NCI-H82 treated with DMSO at 0.1 percent for 48 hours (cell line): ENCODE results near the gene ULBP3.
"Not testable (repeated sequence)": the region's sequence is repeated elsewhere in the genome, so short reads cannot be mapped to it uniquely, and the experiment has no call there.

Source experiments
- DNase-seq: peaks from one replicate; lab custom pipeline; 2025; ENCODE audit not compliant: unreplicated experiment; lab: John Stamatoyannopoulos, UW

Gene ULBP3

GRCh38 chr6:150076196-150076893 is 7.4 kb upstream of the ULBP3 start:
- no peak for DNase-seq

GRCh38 chr6:150075034-150075421 is 6.1 kb upstream of the ULBP3 start:
- no peak for DNase-seq

- DNase-seq = not testable (repeated sequence)
These were observed 5.6 kb upstream of the ULBP3 start for GRCh38 chr6:150074396-150075033.

- no peak for DNase-seq
These were observed 3.3 kb upstream of the ULBP3 start for GRCh38 chr6:150072201-150072600.

GRCh38 chr6:150070236-150070818 is 1.4 kb upstream of the ULBP3 start:
- DNase-seq = no peak

GRCh38 chr6:150069706-150070105 is 785 bp upstream of the ULBP3 start:
- no peak for DNase-seq

- DNase-seq = no peak
These were observed 770 bp downstream of the ULBP3 start for GRCh38 chr6:150068151-150068550.

GRCh38 chr6:150065083-150065482 is 3.8 kb downstream of the ULBP3 start:
- no peak for DNase-seq

- DNase-seq = no peak
These were observed 5.3 kb downstream of the ULBP3 start for GRCh38 chr6:150063640-150064039.

GRCh38 chr6:150059973-150060372 is 8.9 kb downstream of the ULBP3 start:
- not testable (repeated sequence) for DNase-seq

GRCh38 chr6:150058986-150059385 is 9.9 kb downstream of the ULBP3 start:
- no peak for DNase-seq

- no peak for DNase-seq
These were observed 10.6 kb downstream of the ULBP3 start for GRCh38 chr6:150058231-150058792.

- no peak for DNase-seq
These were observed 11.4 kb downstream of the ULBP3 start for GRCh38 chr6:150057501-150057951.

- no peak for DNase-seq
These were observed 12.0 kb downstream of the ULBP3 start for GRCh38 chr6:150056916-150057315.

GRCh38 chr6:150056156-150056555 is 12.8 kb downstream of the ULBP3 start:
- no peak for DNase-seq

GRCh38 chr6:150055131-150055530 is 13.8 kb downstream of the ULBP3 start:
- DNase-seq = no peak

- DNase-seq = no peak
These were observed 15.5 kb downstream of the ULBP3 start for GRCh38 chr6:150053450-150053849.

GRCh38 chr6:150050846-150051245 is 18.1 kb downstream of the ULBP3 start:
- DNase-seq = no peak

GRCh38 chr6:150048099-150048498 is 20.8 kb downstream of the ULBP3 start:
- DNase-seq = no peak

GRCh38 chr6:150046943-150047342 is 22.0 kb downstream of the ULBP3 start:
- no peak for DNase-seq

- no peak for DNase-seq
These were observed 24.2 kb downstream of the ULBP3 start for GRCh38 chr6:150044621-150045145.
